ENCODE results near the gene RNF150.

RNF150 gene

DNA sequence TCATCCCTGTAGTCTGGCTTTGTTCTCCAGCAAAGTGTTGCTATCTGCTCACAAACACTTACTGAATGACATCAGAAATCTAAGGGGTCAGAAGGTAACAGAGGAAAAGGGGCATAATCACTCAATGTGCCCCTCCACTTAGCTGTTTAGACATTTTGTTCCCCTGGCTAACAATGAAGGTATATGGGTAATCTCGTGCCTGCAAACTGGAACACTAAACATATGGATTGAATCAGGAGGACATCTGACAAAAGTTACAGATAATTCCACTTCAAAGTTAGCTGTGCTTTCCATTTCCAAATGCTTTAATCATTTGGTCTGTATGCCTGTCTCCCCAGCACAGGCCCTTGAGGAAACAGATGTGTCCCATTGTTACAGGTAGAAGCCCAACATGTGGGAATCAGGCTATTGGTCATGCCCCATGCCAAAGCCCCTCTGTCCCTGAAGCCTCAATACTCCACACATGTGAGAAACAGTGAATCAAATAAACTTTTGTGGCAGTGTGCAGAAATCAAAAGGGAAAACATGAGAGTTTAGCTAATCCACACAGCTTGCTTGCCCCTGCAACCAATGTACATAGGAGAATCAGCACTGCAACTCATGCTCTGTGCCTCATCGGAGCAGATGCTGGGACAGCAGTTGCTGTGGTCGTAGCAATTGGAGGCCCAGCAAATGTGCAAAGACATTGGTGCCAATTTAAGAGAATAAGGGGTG lies 111.7 kb downstream of the RNF150 start:
- no peak for DNase-seq

DNA sequence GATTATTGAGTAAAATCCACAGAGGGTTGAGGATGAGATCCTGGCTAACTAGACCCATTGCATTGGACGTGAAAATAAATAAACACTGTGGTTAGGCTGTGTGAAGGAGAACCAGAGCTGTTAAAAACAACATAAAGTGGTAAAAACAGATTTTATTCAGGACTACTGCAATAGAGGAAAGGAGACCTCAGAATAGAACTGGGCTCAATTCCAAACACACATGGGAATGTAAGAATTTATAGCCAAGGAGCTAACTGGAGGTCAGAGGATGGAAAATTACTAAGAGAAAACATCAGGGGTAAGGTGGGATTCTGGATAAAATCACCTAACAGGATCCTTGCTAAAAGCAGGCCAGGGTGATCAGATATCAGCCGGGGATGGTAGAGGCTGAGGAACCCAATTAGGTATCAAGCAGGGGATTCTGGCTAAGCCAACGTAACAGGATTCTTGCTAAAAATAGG lies 112.4 kb downstream of the RNF150 start:
- no peak for DNase-seq

DNA sequence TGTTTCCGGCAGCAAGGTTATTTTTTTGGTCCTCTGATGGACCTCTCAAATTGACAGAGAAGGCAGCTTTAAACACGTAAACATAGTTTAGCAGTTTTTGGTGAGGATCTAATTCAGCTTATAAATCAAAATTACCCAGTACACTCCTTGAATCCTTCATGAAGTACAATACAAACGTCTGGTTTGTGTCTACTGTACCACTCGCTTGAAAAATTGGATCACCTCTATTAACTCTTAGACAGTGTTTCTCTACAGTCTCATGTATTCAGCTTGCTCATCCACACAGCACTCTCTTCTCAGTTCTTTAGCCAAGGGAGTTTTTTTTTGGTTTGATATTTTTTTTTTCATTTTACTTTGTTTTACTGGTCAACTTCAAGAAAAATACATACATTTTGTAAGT lies 113.5 kb downstream of the RNF150 start:
- DNase-seq, result no peak

GRCh38 chr4:141016117-141016798 lies 117.0 kb downstream of the RNF150 start:
- DNase-seq, result no peak

GRCh38 chr4:141013899-141014298 lies 119.4 kb downstream of the RNF150 start:
- DNase-seq, result no peak

DNA sequence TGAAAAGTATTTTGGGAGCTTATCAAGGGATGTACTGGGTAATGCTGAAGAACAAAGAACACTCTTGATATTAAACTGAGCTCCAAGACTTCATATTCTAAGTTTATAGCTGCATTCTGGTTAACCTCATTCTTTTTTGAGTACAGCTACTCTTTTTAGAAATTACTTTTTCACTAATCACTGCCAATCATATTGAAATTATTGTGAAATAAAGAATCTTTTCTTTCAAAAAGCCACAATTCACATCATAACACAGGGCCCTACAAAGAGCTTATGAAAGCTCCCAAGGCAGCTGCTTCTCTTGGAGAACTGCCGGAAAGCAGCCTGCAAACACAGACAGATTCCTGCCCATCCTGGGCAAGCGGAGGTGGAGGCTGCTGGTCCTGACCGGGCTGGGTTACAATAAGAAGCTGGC lies 121.4 kb downstream of the RNF150 start:
- no peak for DNase-seq

DNA sequence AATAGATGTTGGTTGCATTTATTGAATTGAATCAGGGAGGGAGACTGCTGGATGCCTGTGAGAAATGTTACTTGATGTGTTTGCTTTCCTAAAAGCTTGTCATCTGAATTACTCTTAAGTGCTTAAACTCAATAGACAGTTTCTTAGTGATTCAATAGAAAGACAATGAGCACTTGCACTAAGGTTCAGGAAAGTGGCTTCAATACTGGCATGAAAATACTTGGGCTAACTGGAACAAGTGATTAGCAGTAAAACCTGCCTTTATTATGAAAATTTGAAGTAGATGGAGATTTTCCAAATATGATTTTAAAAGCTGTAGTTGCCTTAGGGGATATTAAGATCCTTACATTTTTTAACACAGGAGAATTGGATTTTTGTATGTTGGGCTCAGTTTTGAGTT lies 123.3 kb downstream of the RNF150 start:
- DNase-seq, result no peak

DNA sequence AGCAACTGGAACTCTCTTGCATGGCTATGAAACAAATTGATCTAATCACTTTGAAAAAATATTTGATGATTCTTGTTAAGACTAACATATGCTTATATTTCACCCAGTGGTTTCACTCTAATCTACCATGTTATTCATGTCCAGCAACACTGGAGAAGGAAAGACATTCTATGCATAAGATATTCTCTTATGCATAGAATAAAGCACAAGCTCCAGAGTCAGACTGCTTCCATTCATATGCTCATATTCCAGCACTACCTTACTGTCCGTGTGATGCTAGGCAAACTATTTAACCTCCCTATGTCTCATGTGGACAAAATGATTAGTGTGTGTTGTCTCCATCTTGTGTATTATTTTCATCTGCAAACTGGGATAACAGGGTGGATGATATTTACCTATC lies 124.1 kb downstream of the RNF150 start:
- no peak for DNase-seq

- no peak for DNase-seq
Observed at GRCh38 chr4:141006242-141006802, 126.9 kb downstream of the RNF150 start.

DNA sequence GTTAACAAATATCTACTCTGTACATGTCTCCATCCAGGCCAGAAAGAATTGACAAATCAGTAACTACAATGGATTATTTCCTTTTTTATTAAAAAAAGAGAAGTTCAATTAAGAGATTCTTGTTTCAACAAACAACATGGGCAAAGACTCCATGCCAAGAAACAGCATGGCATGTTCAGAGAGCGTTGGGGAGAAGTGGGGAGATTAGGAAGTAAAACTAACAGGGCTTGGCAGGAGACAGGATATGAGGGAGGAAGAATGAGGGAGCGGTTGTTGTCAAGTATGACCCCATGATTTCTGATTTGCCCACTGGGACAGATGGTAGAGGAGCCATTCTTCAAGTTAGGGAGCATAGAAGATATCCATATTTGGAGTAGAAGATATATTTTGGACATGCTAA lies 128.4 kb downstream of the RNF150 start:
- no peak for DNase-seq

DNA sequence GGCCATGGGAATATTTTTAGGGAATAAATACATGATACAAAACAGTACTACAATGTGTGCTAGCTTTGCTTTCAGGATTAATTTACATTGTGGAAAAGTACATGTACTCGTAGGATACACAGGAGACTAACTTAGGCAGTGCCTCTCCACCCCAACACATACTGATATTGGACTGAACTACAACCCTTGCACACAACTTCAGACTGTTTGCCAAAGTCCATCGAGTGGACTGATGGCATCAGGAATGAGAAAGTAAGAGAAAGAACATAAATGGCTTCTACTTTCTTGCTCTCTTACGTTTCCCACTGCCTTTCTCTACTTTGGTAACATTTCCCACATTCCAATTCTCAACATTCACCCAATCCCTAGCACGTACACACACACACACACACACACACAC lies 130.1 kb downstream of the RNF150 start:
- no peak for DNase-seq

- no peak for DNase-seq
Observed at GRCh38 chr4:141002323-141002805, 130.9 kb downstream of the RNF150 start.

DNA sequence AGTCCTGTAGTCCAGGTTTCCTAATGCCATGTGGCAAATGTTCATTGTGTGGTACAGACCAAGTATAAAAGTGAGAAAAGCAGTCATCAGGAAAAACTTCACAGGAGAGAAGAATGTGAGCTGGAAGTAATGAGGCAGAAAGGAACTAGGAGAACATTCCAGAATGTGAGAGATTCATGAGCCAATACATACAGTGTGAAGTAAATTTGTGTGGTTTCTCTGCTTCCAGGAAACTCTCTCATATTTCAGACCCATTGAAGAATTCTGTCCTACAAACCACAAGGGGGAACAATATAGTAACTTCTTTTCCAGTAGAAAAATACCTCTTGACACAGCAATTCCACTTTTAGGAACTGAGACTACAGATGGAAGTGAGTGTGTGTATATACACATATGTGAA lies 136.5 kb downstream of the RNF150 start:
- DNase-seq, result no peak

DNA sequence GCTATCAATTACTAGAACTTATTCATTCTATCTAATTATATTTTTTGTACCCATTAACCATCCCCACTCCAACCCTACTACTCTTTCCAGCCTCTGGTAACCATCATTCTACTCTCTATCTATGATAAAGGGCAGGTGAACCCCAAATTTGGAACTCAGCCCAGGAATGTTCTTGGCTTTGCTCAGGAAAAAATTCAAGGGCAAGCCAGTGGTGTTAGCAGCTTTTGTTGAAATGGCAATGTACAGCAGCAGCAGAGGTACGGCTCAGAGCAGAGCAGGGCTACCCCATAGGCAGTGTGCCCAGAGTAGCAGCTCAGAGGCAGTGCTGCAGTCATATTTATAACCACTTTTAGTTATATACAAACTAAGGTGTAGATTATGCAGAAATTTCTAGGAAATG lies 138.2 kb downstream of the RNF150 start:
- DNase-seq, result no peak

DNA sequence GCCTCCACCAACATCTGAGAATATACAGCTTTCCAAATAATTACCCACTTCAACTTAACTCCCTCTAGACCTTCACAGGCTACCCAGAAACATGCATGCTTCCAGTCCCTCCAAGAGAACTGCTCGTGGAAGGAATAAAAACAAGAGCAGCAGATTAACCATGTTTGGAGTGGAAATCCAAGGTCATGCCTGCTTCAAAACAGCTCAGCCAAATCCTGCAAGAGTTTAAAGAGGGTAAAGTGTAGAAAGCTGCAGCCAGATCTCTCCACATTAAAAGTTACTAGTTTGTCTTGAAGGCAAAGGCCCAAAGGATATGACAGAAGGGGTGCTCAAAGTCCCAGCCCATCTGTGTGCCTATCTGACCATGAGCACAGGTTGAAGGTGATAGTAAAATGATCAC lies 139.3 kb downstream of the RNF150 start:
- no peak for DNase-seq

- no peak for DNase-seq
Observed at GRCh38 chr4:140993370-140993769, 139.9 kb downstream of the RNF150 start.

- no peak for DNase-seq
Observed at GRCh38 chr4:140989944-140990343, 143.3 kb downstream of the RNF150 start.

DNA sequence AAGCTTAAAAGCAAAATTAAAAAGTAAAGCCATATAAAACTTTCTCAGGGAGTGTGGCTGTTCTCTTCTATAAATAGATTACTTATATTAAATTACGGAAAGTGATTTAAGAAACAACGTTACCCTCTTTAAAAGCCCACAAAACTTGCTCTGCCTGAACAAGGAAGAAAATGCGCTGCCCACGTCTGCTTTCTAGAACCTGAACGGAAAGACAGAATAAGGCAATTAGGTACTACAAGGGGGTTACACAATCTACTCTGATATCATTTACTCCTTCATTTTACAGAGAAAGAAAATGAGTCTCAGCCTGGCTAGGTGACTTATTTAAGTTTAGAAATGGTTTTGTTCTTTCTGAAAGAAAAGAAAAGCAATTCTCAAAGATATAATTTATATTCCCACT lies 147.2 kb downstream of the RNF150 start:
- DNase-seq, result no peak

DNA sequence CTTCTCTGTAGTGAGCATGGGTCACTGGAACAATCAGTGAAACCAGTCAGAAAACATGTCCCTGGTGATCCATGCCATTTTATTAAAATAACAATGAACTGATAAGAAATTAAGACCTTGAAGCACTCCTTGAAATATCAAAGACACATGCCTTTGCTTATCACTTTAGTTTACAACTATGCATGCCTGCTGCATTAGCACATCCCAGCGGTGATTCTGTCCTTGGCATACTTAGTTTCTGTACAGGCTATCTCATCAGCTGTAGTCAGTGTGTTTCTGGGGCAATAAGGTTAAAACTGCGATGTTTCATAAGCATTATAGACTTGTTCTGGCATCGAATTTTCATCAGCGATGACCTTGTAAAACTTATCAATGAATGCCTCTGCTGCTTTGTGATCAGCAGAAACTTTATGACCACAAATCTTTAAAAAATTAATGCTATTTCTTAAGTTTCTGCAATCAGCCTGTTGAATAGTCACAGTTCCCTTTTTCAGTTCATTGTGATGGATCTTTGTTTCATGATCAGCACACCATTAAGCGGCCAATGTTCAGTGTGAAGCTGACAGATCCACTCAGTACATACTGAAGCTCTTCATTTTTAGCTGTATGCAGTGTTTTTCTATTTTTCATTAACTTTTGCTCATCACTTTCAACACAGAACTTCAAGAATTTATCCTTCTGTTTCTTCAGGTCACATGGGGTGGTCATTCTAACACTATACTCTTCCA lies 150.5 kb downstream of the RNF150 start:
- DNase-seq, result no peak

- no peak for DNase-seq
Observed at GRCh38 chr4:140980426-140981200, 152.7 kb downstream of the RNF150 start.

GRCh38 chr4:140976768-140977167 lies 156.5 kb downstream of the RNF150 start:
- no peak for DNase-seq

- no peak for DNase-seq
Observed at GRCh38 chr4:140971077-140971792, 162.0 kb downstream of the RNF150 start.

Data from CD4-positive, alpha-beta T cell treated with Interferon gamma for 1 hour (primary cell).